Adrenal gland (tissue), 12 donors: ENCODE data around the gene MXRA8. TPM values are rescaled to one million over a fixed set of nuclear protein-coding genes. Genes with fewer than 3 reads are reported as not detected.

Experiments
- DNase-seq, 7 donors: peaks; one replicate each; pipeline ENCODE4 v3.0.0-alpha.2; 2019 to 2020
- H3K27ac ChIP-seq, 5 donors: fragments of 200-600 bp; sonication (generic) in 4 of 5; 1 replicate in 3 of 5; 2 replicates in 2 of 5; pipeline versions ENCODE4 v1.5.1 to v1.8.0; 2016 to 2020; ENCODE audit warnings: mild to moderate bottlenecking in 1 of 5
- H3K27me3 ChIP-seq: fragments of 200-600 bp; 2 replicates; pipeline ENCODE4 v1.8.0; 2021
- H3K36me3 ChIP-seq, 2 donors: fragments of 200-600 bp; replicated peaks in 1 of 2; 1 replicate in 1 of 2; 2 replicates in 1 of 2; pipeline versions ENCODE4 v1.5.1 to v1.8.0; 2018 to 2022
- H3K4me1 ChIP-seq, 2 donors: fragments of 200-600 bp; replicated peaks in 1 of 2; 1 replicate in 1 of 2; 2 replicates in 1 of 2; pipeline versions ENCODE4 v1.5.1 to v1.8.0; 2018 to 2021
- H3K4me3 ChIP-seq, 4 donors: fragments of 200-600 bp; sonication (generic) in 3 of 4; one replicate each; pipeline ENCODE4 v1.5.1; 2016 to 2018
- H3K9me3 ChIP-seq, 3 donors: fragments of 200-600 bp; sonication (generic) in 1 of 3; replicated peaks in 1 of 3; 1 replicate in 2 of 3; 2 replicates in 1 of 3; pipeline versions ENCODE4 v1.5.1 to v1.8.0; 2016 to 2021
- POLR2A ChIP-seq, 2 donors: fragments of 450-650 bp; IDR thresholded peaks; one replicate each; pipeline ENCODE4 v1.6.1; 2017; ENCODE audit warnings: antibody characterized with exemption in 2 of 2, mild to moderate bottlenecking in 2 of 2, moderate library complexity in 1 of 2
- WGBS, 4 donors: extraction: QIAGEN DNeasy Blood & Tissue Kit in 2 of 4; methylation state at CpG; one replicate each; pipeline versions ENCODE4 v1.1.5 to v1.1.7; 2013 to 2017; 5-methylcytosine and 5-hydroxymethylcytosine counted together
- intact Hi-C, 2 donors: fragments of 100-400 bp; cut with DNase I; formaldehyde crosslinking; loops; one replicate each; pipeline versions ENCODE4 v1.14.1 to v1.15.0; 2022 to 2023
- polyA plus RNA-seq, 3 donors: library from polyadenylated mRNA; stranded (reverse); fragments of 200-250 nt in 2 of 3; fragments of 350-450 nt in 1 of 3; fragmentation: Illumina TruSeq in 1 of 3; extraction: RNeasy Lipid Tissue Mini Kit (QIAGEN cat#74804) in 1 of 3; gene quantifications; one replicate each; pipeline ENCODE4 v1.2.3, GENCODE V29; 2013 to 2014
- total RNA-seq, 9 donors: library from RNA; depleted of rRNA in 4 of 9; stranded (reverse); fragments of >200 nt in 4 of 9; fragments of 120-200 nt in 1 of 9; fragmentation: NEBNext Ultra II Directional in 1 of 9; extraction: Animal tissue kit (Norgen Biotek cat#: 25700) in 1 of 9; gene quantifications; one replicate each; pipeline versions ENCODE4 v1.1.0 to v1.2.4, GENCODE V29; 2013 to 2023
- TF ChIP-seq, protein P1 (sequence below), 6 experiments: fragments of 450-650 bp in 4 of 6; fragments of 200-600 bp in 2 of 6; sonication (generic) in 1 of 6; IDR thresholded peaks; 1 replicate in 5 of 6; 2 replicates in 1 of 6; pipeline versions ENCODE4 v1.5.1 to v1.8.0; 2016 to 2021; ENCODE audit warnings: antibody characterized with exemption in 6 of 6, mild to moderate bottlenecking in 2 of 6, moderate library complexity in 1 of 6
- donor health status: healthy with polysubstance abuse.
- donor health status: Bipolar disorder and iron deficiency.
- donor health status: DM: yes; HTN: yes; CAD: no.
- donor health status: DM: no; HTN: no; CAD: no.
- donor health status: DM: no; HTN: no; CAD: no.
- donor health status: DM: yes; HTN: yes; CAD: no.

MXRA8 gene
- total and polyA plus RNA-seq, 12 donors: 8.4 to 104 (median 46.6) TPM

DNA sequence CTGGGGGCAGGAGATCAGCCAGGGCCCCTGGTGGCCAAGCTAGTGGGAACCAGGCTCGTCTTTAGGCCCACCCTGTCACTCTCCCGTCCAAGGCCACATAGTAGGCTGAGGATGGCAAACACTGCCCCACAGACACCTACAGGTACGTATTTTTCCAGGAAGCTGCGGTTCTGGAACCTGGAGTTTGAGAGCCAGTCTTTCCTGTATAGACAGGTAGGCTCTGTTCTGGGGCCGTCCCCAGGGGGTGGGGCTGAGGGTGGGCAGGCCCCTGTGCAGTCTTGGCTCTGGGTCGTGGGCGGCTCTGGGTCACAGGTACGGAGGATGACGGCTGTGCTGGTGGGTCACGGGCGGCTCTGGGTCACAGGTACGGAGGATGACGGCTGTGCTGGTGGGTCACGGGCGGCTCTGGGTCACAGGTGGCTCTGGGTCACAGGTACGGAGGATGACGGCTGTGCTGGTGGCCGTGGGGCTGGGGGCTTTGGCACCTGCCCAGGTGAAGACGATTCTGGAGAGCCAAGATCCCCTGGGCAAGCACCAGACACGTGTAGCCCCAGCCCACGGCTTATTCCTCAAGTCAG, 47.8 kb downstream of the MXRA8 start:
- intact Hi-C loops: no loop called here
- no peaks in the 10 kb centered on the region for H3K27me3 ChIP-seq
- H3K9me3 ChIP-seq: no peaks in the 10 kb centered on the region
- H3K4me1 ChIP-seq: peaks cover 25 to 28% of the 10 kb centered on the region in 2 donors
- no peak overlapping the region for H3K4me3 ChIP-seq
- H3K36me3 ChIP-seq: peaks cover 0 to 54% of the 10 kb centered on the region in 2 donors
- no peak for DNase-seq
- TF ChIP-seq, protein P1, sequence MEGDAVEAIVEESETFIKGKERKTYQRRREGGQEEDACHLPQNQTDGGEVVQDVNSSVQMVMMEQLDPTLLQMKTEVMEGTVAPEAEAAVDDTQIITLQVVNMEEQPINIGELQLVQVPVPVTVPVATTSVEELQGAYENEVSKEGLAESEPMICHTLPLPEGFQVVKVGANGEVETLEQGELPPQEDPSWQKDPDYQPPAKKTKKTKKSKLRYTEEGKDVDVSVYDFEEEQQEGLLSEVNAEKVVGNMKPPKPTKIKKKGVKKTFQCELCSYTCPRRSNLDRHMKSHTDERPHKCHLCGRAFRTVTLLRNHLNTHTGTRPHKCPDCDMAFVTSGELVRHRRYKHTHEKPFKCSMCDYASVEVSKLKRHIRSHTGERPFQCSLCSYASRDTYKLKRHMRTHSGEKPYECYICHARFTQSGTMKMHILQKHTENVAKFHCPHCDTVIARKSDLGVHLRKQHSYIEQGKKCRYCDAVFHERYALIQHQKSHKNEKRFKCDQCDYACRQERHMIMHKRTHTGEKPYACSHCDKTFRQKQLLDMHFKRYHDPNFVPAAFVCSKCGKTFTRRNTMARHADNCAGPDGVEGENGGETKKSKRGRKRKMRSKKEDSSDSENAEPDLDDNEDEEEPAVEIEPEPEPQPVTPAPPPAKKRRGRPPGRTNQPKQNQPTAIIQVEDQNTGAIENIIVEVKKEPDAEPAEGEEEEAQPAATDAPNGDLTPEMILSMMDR (IDR thresholded peaks at IDR 0.05): no peak
- TF ChIP-seq POLR2A (IDR thresholded peaks at IDR 0.05): no peak
- WGBS, 4 donors: 85 to 93% (median 88%) methylated on average over 15 to 21 of the region's 21 CpGs
- H3K27ac ChIP-seq: no peak overlapping the region

DNA sequence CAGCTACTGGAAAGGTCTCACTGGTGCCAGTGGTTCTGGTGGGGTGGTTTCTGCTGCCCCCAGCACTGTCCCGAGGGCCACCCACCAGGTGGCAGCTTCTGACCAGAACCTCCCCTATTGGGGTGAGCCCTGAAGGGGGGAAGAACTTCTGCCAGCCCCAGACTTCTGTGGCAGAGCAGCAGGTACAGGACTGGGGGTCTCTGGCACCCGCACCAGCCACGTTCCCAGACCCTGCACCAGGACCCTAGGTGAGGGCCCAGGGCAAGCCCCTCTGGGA, 48.3 kb downstream of the MXRA8 start:
- Histone ChIP-seq H3K27ac (no peak overlapping the region), H3K4me3 (no peak overlapping the region), H3K36me3 (peaks cover 0 to 52% of the 10 kb centered on the region in 2 donors), H3K9me3 (no peaks in the 10 kb centered on the region), H3K4me1 (peaks cover 30 to 33% of the 10 kb centered on the region in 2 donors), H3K27me3 (no peaks in the 10 kb centered on the region)
- WGBS, 4 donors: 75 to 92% (median 90%) methylated on average over 2 to 3 of the region's 3 CpGs; no CpG with 5 or more reads in 1 of the 4 donors
- TF ChIP-seq, protein P1 (IDR thresholded peaks at IDR 0.05): no peak
- no peak for TF ChIP-seq POLR2A (IDR thresholded peaks at IDR 0.05)
- no peak for DNase-seq
- intact Hi-C loops: no loop called here

DNA sequence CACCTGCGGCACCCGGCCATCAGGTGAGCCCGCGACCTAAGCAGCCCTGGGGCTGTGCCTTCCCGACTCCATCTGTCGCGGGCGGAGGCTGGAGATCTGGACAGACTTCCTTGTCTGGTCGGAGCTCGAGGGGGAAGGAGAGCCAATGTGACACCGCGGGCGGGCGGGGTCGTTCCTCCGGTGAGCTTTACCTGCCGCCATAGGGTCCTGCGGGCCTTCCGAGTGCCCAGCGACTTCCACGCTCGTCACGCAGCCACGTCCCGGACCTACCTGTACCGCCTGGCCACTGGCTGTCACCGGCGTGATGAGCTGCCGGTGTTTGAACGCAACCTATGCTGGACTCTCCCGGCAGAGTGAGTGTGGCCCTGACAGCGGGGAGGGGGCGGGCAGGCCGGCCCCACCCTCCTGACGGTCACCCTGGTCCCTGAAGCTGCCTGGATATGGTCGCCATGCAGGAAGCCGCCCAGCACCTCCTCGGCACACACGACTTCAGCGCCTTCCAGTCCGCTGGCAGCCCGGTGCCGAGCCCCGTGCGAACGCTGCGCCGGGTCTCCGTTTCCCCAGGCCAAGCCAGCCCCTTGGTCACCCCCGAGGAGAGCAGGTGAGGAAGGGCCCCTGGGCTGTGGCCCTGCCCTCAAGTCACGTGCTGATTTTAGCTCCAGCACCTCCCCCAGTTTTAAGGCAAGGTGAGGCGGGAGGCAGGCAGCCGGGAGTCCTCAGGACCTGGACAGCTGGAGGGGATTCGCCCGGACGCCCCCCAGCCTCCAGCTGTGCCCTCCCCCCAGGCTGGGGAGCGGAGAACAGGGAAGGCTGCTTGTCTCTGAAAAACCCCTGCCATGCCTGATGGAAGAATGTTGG, 48.9 kb downstream of the MXRA8 start:
- H3K4me3 ChIP-seq: peak overlapping the region in 3 of 4 donors; percentile 78 to 97 (median 87)
- no peaks in the 10 kb centered on the region for H3K27me3 ChIP-seq
- H3K27ac ChIP-seq: peak overlapping the region in 4 of 5 donors; percentile 79 to 97 (median 96)
- TF ChIP-seq, protein P1 (IDR thresholded peaks at IDR 0.05): no peak
- no peak for TF ChIP-seq POLR2A (IDR thresholded peaks at IDR 0.05)
- DNase-seq: peak in 2 of 7 donors; percentile 53 to 69
- WGBS, 4 donors: 20 to 45% (median 31%) methylated on average over 23 to 57 of the region's 57 CpGs
- H3K9me3 ChIP-seq: no peaks in the 10 kb centered on the region
- peaks cover 0 to 46% of the 10 kb centered on the region in 2 donors for H3K36me3 ChIP-seq
- peaks cover 36 to 38% of the 10 kb centered on the region in 2 donors for H3K4me1 ChIP-seq
- intact Hi-C loops: no loop called here

DNA sequence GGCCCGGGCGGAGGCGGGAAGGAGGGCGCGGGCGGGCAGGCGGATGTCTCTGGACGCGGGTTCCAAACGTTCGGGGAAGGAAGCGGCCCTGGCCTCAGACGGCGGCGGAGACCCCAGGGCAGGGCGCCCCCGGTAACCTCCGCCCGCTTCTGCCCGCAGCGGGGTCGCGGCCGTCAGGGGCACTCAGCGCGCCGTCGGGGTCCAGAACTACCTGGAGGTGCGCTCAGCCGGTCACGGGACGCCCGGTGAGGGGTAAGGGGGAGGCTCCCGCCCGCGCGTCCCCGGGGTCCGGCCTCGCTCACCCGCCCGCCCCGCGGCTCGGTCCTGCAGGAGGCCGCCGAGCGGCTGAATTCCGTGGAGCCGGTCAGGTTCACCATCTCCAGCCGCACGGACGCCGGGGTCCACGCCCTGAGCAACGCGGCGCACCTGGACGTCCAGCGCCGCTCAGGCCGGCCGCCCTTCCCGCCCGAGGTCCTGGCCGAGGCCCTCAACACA, 49.6 kb downstream of the MXRA8 start:
- peak overlapping the region; percentile 62 to 97 (median 82) for H3K4me3 ChIP-seq
- H3K27ac ChIP-seq: peak overlapping the region; percentile 53 to 97 (median 95)
- peaks cover 40 to 45% of the 10 kb centered on the region in 2 donors for H3K4me1 ChIP-seq
- DNase-seq: no peak
- no peak for TF ChIP-seq POLR2A (IDR thresholded peaks at IDR 0.05)
- TF ChIP-seq, protein P1 (IDR thresholded peaks at IDR 0.05): no peak
- H3K27me3 ChIP-seq: no peaks in the 10 kb centered on the region
- intact Hi-C loops: no loop called here
- 0% methylated on average over 10 to 66 of the region's 66 CpGs; no CpG with 5 or more reads in 1 of the 4 donors for WGBS, 4 donors
- peaks cover 0 to 39% of the 10 kb centered on the region in 2 donors for H3K36me3 ChIP-seq
- H3K9me3 ChIP-seq: no peaks in the 10 kb centered on the region
